EH (cell line): ENCODE data around the gene PROX1.

Experiments used
- DNase-seq: peaks from one replicate; pipeline ENCODE4 v3.0.0-alpha.2; 2015; ENCODE audit warnings: low read depth

The PROX1 gene

GRCh38 chr1:214022810-214023425 lies 35.1 kb downstream of the PROX1 start:
- DNase-seq: peak; percentile 1

GRCh38 chr1:214026985-214027384 lies 39.2 kb downstream of the PROX1 start:
- no peak for DNase-seq

- no peak for DNase-seq
These were observed 39.7 kb downstream of the PROX1 start for GRCh38 chr1:214027498-214027897.

DNA sequence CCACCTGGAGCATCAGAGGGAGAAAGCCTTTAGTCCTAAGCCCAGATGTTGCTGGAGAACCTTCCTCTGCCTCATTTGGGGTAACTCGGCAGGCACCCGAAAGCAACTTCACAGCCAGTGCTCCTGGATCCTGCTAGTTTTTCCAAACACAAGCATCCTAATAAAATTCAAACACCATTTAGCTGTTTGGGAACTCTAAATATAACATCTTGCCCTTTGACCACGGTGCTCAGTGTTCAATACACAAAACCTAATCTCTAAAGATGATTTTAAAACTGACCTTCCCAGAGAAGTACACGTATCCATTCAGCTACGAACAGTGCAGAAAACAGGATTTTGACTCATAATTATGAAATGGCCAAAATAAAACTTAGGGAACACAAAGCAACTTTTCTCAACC lies 40.3 kb downstream of the PROX1 start:
- DNase-seq: no peak

GRCh38 chr1:214028649-214029406 lies 41.1 kb downstream of the PROX1 start:
- no peak for DNase-seq

DNA sequence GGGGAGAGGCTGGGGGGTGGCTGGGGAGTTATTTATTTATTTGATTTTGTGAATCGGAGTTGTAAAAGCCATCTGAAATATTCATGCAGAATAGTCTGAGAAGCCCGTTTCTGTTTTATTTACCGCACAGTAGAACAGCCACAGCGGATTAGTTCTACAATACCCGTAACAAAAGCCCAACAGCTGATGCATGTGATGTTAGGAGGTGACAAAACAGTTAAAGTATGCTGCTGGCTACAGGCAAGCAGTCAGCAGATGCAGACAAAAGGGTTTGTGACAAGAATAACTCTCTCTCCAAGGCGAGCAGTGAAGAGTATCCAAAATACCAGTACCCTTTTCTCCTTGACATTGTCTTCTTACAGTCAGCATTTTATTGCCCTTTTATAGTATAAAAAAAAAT lies 42.0 kb downstream of the PROX1 start:
- DNase-seq: no peak

- DNase-seq: no peak
These were observed 43.5 kb downstream of the PROX1 start for GRCh38 chr1:214031267-214031650.

GRCh38 chr1:214037468-214037867 lies 49.7 kb downstream of the PROX1 start:
- no peak for DNase-seq

DNA sequence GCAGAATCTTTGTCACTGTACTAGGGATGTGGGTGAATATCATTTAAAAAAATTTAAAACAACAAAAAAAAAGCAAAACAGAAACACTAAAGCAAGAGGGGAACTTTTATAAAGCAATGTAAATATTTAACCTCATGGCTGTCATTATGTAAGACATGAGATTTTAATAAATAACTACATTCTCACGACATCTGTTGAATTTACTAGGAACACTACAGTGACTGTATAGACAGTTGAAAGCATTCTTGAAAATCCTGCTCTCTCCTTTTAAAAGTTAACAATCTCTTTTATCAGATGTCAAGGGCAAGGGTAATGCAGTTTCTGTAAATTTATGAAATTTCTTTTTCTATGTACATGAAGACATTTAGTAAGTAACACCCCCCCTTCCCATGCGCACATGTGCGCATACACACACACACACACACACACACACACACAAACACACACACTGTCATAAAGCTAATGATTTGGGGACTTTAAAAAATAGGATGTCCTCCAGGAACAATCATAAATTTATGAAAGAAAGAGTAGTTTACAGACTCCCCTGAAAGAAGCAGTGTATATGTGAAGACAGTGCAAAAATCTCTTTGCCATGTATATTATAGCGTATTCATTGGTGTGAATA lies 51.7 kb downstream of the PROX1 start:
- no peak for DNase-seq

- no peak for DNase-seq
These were observed 55.4 kb downstream of the PROX1 start for GRCh38 chr1:214043167-214043566.

GRCh38 chr1:214044438-214045214 lies 56.9 kb downstream of the PROX1 start:
- DNase-seq: no peak

GRCh38 chr1:214050513-214051401 lies 63.0 kb downstream of the PROX1 start:
- DNase-seq: no peak

DNA sequence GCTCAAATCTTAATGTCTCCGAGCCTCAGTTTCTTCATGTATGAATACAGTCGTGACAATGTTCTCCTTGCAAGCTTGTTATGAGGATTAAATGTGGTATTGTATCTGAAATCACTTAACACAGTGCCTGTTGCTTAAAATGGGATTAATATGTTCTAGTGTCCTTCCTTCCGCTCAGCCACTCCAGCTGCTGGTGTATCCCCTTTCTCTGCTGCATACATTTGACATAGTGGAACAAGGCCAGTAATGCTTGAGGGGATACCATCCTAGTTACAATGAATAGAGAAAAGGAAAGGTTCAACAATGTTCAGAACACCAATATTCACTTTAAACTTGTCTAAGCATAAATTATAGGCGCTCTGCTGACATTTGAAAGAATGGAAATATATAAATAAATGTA lies 64.0 kb downstream of the PROX1 start:
- DNase-seq: no peak

GRCh38 chr1:214058076-214058475 lies 70.3 kb downstream of the PROX1 start:
- no peak for DNase-seq

DNA sequence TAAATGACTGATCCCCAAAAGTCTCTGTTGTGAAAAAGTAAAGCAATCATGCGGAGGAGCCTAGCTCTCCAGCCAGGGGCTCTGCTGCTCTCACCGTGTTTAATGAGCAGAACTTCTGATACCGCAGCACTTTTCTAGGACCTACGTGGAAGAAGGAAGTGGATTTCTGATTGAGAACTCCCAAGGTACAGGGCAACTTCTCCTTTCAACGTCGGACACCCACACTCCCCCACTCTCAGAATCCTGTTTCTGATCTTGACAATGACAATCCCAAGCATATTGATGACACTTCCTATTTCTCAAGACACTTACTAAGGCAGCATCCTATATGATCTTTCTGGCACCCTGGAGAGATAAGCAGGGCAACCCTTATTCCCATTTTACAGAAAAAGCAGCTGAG lies 78.4 kb downstream of the PROX1 start:
- no peak for DNase-seq

DNA sequence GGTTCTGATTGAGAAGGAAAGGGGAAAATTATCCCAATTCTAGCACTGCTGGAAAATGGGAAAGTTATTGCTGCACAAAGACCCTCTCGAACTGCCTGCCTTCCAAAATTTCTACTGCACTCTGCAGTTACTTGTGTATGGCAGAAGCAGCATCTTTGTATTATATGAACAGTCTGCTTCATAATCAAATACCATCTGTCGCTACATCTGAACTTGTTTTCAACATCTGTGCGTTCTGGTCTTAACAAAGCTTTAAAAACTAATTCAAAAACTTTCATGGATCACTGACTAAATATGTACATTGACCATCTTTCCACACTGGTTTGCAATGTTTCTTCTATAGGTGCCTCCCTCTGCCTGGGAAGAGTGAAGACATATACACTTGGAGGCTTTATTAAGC lies 79.2 kb downstream of the PROX1 start:
- DNase-seq: no peak

DNA sequence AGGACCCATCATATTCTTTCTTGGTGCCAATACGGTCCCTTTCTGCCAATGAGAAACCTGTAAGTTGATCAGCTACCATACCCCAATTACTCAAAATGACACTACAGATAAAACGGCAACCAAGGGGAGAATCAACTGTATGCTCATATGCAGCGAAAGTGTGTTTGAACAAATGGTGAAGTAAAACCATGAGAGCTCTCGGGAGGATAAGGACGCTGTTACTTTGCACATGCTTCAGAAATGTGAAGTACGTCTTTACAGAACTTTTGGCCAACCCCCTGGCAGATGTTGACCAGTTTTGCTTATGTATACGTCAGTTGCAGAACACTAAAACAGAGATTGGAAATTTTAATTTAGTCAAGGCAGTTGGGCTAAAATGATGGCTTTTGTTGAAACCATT lies 79.6 kb downstream of the PROX1 start:
- no peak for DNase-seq

DNA sequence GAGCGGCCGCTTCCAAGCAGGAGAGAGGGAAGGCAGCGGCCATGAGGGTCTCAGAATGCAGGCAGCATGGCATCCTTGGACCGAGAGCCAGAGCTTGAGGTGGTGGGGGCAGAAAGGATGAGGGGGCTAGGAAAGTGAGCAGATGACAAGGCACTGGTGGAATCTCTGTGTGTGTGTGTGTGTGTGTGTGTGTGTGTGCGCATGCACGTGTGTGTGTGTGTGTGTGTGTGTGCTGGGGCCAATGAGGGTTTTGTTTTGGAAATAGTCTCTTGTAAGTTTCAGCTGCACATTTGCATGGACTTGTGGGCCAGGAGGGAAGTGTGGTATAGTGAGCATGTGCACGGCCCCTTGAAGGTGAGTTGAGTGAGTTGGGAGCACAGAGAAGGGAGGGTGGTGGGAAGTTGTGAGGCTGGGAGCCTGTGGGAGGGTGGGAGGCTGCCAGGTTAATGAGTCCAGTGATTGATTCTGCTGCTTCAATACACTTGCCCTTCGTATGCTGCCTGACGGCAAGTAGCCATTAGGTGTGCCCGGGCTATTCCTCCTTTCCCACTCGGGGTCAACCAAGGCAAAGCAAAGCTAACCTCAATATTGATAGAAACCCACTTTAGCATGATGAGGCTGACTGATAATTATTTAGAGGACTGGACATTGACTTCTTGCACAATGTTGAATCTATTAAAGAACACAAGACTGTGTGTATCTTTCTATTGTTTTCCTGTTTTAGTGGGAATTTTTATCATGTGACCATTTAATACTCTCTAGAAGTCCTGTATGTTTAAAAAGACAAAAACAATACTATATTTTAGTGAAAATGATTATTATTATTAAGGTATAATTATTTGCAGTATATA lies 80.3 kb downstream of the PROX1 start:
- no peak for DNase-seq

DNA sequence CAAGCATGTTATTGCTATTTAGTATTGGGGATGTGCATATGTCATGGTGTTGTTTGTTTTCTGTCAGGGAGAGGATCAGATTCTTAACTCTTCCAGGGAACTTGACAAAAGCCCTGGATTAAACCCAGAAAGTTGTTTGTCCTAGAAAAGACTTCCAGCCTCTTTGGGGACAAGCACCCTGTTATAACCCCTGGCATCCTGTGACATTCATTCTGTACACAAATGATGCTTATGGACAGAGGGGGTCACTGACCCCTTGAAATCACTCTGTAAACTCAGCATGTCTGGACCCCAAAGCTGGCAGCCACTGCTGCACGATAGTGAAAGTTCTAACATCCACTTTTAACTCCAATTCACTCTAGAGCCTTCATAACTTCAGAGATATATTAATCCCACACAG lies 81.2 kb downstream of the PROX1 start:
- no peak for DNase-seq

DNA sequence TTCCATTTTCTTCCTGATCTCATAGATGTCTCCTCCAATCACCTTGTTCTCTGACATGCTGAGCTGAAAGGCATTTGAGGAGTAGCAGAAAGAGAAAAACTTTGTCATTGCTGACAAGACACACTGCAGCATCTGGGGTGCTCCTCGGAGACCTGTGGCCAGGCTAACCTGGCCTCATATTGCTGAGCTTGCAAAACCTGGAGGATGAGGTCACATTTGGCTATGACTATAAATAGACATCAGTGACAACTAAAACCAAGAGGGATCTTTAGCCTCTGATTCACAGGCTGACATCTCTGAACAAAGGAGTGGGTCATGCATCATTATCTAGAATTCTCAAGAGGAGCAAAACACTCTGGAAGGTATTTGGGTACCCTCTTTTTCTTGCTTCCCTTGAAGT lies 83.7 kb downstream of the PROX1 start:
- no peak for DNase-seq
